Measurements from ENCODE around the gene OR2B2. TPM values are rescaled to one million over a fixed set of nuclear protein-coding genes. Genes with fewer than 3 reads are reported as not detected.

OR2B2 gene
- total RNA-seq, 2 donors from 2014 or later: not detected

GRCh38 chr6:27873021-27873940, 38.9 kb downstream of the OR2B2 start:
- Histone ChIP-seq H3K9ac (ENCODE audit: low read depth in 2 of 2, low read length in 2 of 2) (peak overlapping the region; percentile 64 to 86), H3K27ac (peak overlapping the region; percentile 94), H3K9me3 (no peaks in the 10 kb centered on the region), H3K4me1 (no peaks in the 10 kb centered on the region), H3K4me3 (peak overlapping the region; percentile 48), H3K27me3 (no peaks in the 10 kb centered on the region), H3K36me3 (no peaks in the 10 kb centered on the region)
- DNase-seq: peak; percentile 90
- TF ChIP-seq, protein P1, sequence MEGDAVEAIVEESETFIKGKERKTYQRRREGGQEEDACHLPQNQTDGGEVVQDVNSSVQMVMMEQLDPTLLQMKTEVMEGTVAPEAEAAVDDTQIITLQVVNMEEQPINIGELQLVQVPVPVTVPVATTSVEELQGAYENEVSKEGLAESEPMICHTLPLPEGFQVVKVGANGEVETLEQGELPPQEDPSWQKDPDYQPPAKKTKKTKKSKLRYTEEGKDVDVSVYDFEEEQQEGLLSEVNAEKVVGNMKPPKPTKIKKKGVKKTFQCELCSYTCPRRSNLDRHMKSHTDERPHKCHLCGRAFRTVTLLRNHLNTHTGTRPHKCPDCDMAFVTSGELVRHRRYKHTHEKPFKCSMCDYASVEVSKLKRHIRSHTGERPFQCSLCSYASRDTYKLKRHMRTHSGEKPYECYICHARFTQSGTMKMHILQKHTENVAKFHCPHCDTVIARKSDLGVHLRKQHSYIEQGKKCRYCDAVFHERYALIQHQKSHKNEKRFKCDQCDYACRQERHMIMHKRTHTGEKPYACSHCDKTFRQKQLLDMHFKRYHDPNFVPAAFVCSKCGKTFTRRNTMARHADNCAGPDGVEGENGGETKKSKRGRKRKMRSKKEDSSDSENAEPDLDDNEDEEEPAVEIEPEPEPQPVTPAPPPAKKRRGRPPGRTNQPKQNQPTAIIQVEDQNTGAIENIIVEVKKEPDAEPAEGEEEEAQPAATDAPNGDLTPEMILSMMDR (IDR thresholded peaks at IDR 0.05): no peak
- intact Hi-C loops (cut with DNase I): no loop called here

GRCh38 chr6:27872642-27873020, 39.6 kb downstream of the OR2B2 start:
- Histone ChIP-seq H3K4me1 (no peaks in the 10 kb centered on the region), H3K9me3 (no peaks in the 10 kb centered on the region), H3K9ac (ENCODE audit: low read depth in 2 of 2, low read length in 2 of 2) (peak overlapping the region; percentile 64 to 86), H3K27ac (peak overlapping the region; percentile 94), H3K27me3 (no peaks in the 10 kb centered on the region), H3K4me3 (peak overlapping the region; percentile 48), H3K36me3 (no peaks in the 10 kb centered on the region)
- TF ChIP-seq, protein P1 (IDR thresholded peaks at IDR 0.05): no peak
- intact Hi-C loops (cut with DNase I): no loop called here
- DNase-seq: no peak

DNA sequence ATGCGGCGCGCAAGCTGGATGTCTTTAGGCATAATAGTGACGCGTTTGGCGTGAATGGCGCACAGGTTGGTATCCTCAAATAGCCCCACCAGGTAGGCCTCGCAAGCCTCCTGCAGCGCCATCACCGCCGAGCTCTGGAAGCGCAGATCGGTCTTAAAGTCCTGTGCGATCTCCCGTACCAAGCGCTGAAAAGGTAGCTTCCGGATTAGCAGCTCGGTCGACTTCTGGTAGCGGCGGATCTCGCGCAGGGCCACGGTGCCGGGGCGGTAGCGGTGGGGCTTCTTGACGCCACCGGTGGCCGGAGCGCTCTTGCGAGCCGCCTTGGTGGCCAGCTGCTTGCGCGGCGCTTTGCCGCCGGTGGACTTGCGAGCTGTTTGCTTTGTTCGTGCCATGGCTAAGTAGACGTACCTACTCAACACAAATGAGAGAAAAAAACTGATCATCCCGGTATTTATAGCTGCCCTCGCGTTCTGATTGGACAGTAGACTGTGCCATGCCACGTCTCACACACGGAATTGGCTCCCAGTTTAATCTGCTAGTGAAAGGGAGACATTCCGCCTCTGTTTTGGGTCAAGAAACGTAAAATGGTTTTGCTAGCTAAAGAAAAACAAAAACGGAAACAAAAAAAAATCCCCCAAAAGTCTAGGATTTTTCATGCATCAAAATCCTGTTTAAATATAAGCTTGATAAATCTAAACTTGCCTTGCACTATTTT, 40.1 kb downstream of the OR2B2 start:
- no peaks in the 10 kb centered on the region for H3K4me1 ChIP-seq
- peak overlapping the region; percentile 64 to 86 for H3K9ac ChIP-seq (ENCODE audit: low read depth in 2 of 2, low read length in 2 of 2)
- intact Hi-C loops (cut with DNase I): no loop called here
- H3K4me3 ChIP-seq: peak overlapping the region; percentile 48
- H3K36me3 ChIP-seq: no peaks in the 10 kb centered on the region
- peak; percentile 93 for DNase-seq
- H3K9me3 ChIP-seq: no peaks in the 10 kb centered on the region
- H3K27me3 ChIP-seq: no peaks in the 10 kb centered on the region
- H3K27ac ChIP-seq: peak overlapping the region; percentile 94
- TF ChIP-seq, protein P1 (IDR thresholded peaks at IDR 0.05): no peak

DNA sequence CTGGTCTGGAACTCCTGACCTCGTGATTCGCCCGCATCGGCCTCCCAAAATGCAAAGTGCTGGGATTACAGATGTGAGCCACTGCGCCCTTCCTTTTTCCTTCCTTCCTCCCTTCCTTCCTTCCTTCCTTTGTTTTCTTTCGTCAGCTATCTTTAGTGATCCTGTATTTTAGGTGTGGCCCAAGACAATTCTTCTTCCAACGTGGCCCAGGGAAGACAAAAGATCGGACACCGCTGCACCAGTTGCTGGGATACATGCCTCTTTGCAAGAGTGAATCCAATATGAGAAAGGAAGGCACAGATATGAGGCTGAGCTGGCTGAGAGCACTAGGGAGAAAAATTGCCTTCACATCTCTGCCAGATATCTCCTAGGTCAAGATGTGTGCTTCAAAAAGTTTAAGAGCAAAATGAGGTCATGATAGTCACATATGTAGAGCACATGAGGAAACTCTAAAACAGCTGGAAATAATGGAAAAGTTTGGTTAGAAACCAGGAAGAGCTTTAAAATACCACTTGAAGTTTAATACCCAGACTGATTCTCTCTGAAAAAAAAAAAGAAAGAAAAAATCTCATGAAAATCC, 41.8 kb downstream of the OR2B2 start:
- Histone ChIP-seq H3K36me3 (no peaks in the 10 kb centered on the region), H3K4me1 (peaks cover 6% of the 10 kb centered on the region), H3K4me3 (no peak overlapping the region), H3K9me3 (no peaks in the 10 kb centered on the region), H3K9ac (ENCODE audit: low read depth in 2 of 2, low read length in 2 of 2) (no peak overlapping the region), H3K27ac (no peak overlapping the region), H3K27me3 (no peaks in the 10 kb centered on the region)
- TF ChIP-seq, protein P1 (IDR thresholded peaks at IDR 0.05): no peak
- intact Hi-C loops (cut with DNase I): no loop called here
- DNase-seq: no peak

- intact Hi-C loops (cut with DNase I): no loop called here
- Histone ChIP-seq H3K9me3 (no peaks in the 10 kb centered on the region), H3K27me3 (no peaks in the 10 kb centered on the region), H3K27ac (no peak overlapping the region), H3K4me1 (peaks cover 6% of the 10 kb centered on the region), H3K36me3 (no peaks in the 10 kb centered on the region), H3K4me3 (no peak overlapping the region), H3K9ac (ENCODE audit: low read depth in 2 of 2, low read length in 2 of 2) (no peak overlapping the region)
- TF ChIP-seq, protein P1 (IDR thresholded peaks at IDR 0.05): no peak
- no peak for DNase-seq
These were observed 43.9 kb downstream of the OR2B2 start for GRCh38 chr6:27868311-27868710.
